PC-3 (cell line): ENCODE data around the gene SCUBE3. TPM values are rescaled to one million over a fixed set of nuclear protein-coding genes. Genes with fewer than 3 reads are reported as not detected.

Source experiments
- ATAC-seq: fragments of 200-7000 bp; cut with Tn5 transposase; 2 replicates; pipeline ENCODE4 v1.9.1; 2020; ENCODE audit warnings: mild to moderate bottlenecking, moderate library complexity
- BruUV-seq: library from RNA; stranded (reverse); fragments of 400-500 nt; replicated peaks from 2 replicates; lab custom pipeline; 2021; lab: Mats Ljungman, UMichigan
- CTCF ChIA-PET: fragments of 300-600 bp; sonication (Branson Sonifier 250); formaldehyde crosslinking; loops from one replicate; lab custom pipeline; 2022; ENCODE audit warnings: antibody characterized with exemption; lab: Charles Lee
- POLR2A ChIA-PET: fragments of 300-600 bp; sonication (Branson Sonifier 250); formaldehyde crosslinking; loops from one replicate; lab custom pipeline; 2022; ENCODE audit warnings: antibody characterized with exemption; ENCODE audit not compliant: unreplicated experiment; lab: Charles Lee
- DNase-seq: peaks from one replicate; pipeline ENCODE4 v3.0.0-alpha.2; 2015
- H2AFZ ChIP-seq: fragments of 300-600 bp; sonication (generic); 2 replicates; pipeline ENCODE4 v1.6.0; 2016; ENCODE audit warnings: antibody characterized with exemption, low read length
- H3F3A ChIP-seq: fragments of 300-600 bp; sonication (generic); one replicate; pipeline ENCODE4 v1.6.0; 2017; ENCODE audit warnings: antibody characterized with exemption, low read length, control low read depth, mild to moderate bottlenecking; ENCODE audit not compliant: unreplicated experiment
- H3K27ac ChIP-seq: fragments of 300-600 bp; sonication (generic); 2 replicates; pipeline ENCODE4 v1.5.1; 2016; ENCODE audit warnings: mild to moderate bottlenecking, low read length
- H3K27me3 ChIP-seq: fragments of 300-600 bp; sonication (generic); 2 replicates; pipeline ENCODE4 v1.6.1; 2016; ENCODE audit warnings: low read length, mixed read lengths
- H3K36me3 ChIP-seq: fragments of 300-600 bp; sonication (generic); 2 replicates; pipeline ENCODE4 v1.6.1; 2016; ENCODE audit warnings: low read depth, mixed run types, low read length, mixed read lengths
- H3K4me1 ChIP-seq: fragments of 300-600 bp; sonication (generic); 2 replicates; pipeline ENCODE4 v1.5.1; 2016; ENCODE audit warnings: low read length; ENCODE audit not compliant: insufficient read depth
- H3K4me2 ChIP-seq: fragments of 300-600 bp; sonication (generic); 2 replicates; pipeline ENCODE4 v1.6.0; 2016; ENCODE audit warnings: low read length
- H3K4me3 ChIP-seq: fragments of 300-600 bp; sonication (generic); 2 replicates; pipeline ENCODE4 v1.5.1; 2016; ENCODE audit warnings: mild to moderate bottlenecking, low read length, mixed read lengths
- H3K79me2 ChIP-seq: fragments of 300-600 bp; sonication (generic); 2 replicates; pipeline ENCODE4 v1.6.1; 2017; ENCODE audit warnings: low read length, mixed read lengths
- H3K9ac ChIP-seq: fragments of 300-600 bp; sonication (generic); 2 replicates; pipeline ENCODE4 v1.6.0; 2016; ENCODE audit warnings: mild to moderate bottlenecking, low read length
- H3K9me2 ChIP-seq: fragments of 300-600 bp; sonication (generic); replicated peaks from 2 replicates; pipeline ENCODE4 v1.6.1; 2016; ENCODE audit warnings: mixed run types, low read length, mixed read lengths
- H3K9me3 ChIP-seq: fragments of 300-600 bp; sonication (generic); 2 replicates; pipeline ENCODE4 v1.6.1; 2016; ENCODE audit warnings: low read length, mixed read lengths
- H4K20me1 ChIP-seq: fragments of 300-600 bp; sonication (generic); 2 replicates; pipeline ENCODE4 v1.6.1; 2016; ENCODE audit warnings: low read length, mixed read lengths
- CTCF ChIP-seq: fragments of 300-600 bp; sonication (generic); conservative IDR thresholded peaks from 2 replicates; pipeline ENCODE4 v1.5.1; 2017; ENCODE audit warnings: antibody characterized with exemption, low read depth, mild to moderate bottlenecking, low read length
- EZH2 ChIP-seq: fragments of 300-600 bp; sonication (generic); IDR thresholded peaks from one replicate; pipeline ENCODE4 v1.6.1; 2017; ENCODE audit warnings: antibody characterized with exemption, mild to moderate bottlenecking, low read length; ENCODE audit not compliant: unreplicated experiment
- EZH2phosphoT487 ChIP-seq: fragments of 300-600 bp; sonication (generic); IDR thresholded peaks from 2 replicates; pipeline ENCODE4 v1.6.1; 2018; ENCODE audit warnings: mild to moderate bottlenecking, antibody characterized with exemption, low read length, borderline replicate concordance
- intact Hi-C: fragments of 100-400 bp; cut with micrococcal nuclease; formaldehyde crosslinking; loops from 2 replicates; pipeline ENCODE4 v1.9.0; 2023
- total RNA-seq: library from RNA; depleted of rRNA; stranded (reverse); fragments of >200 nt; gene quantifications from 2 replicates; pipeline ENCODE4 v1.2.3, GENCODE V29; 2014

Gene SCUBE3
- total RNA-seq, 1 experiment from 2014 or later = 1.5 TPM

DNA sequence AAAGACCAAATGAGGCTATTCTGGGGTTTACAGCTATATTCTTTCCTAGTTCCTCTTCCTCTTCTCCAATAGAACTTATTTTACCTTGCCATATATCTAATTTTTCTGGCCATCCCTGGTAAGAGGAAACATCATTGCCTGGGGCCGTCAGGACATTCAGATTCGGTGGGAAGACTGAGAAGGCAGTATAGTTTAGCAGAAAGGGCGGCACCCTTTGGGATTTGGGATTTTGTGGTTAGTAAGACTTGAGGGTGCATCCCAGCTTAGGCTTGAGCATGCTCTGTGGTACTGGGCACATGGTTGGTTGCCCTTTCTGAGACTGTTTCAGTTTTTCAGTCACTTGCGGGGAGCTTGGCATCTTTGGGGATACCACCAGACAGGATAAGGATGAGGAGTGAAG, 21.1 kb downstream of the SCUBE3 start:
- ATAC-seq = no peak
- Histone ChIP-seq H3K4me2 (no peak overlapping the region), H2AFZ (no peak overlapping the region), H4K20me1 (no peaks in the 10 kb centered on the region), H3K4me1 (no peaks in the 10 kb centered on the region), H3K4me3 (no peak overlapping the region), H3K27me3 (no peaks in the 10 kb centered on the region), H3K27ac (no peak overlapping the region), H3K36me3 (no peaks in the 10 kb centered on the region), H3K79me2 (no peaks in the 10 kb centered on the region), H3K9me3 (peaks cover 8% of the 10 kb centered on the region; the same call in 1 of the 2 replicates), H3K9me2 (no peaks in the 10 kb centered on the region), H3K9ac (no peak overlapping the region), H3F3A (no peaks in the 10 kb centered on the region)
- CTCF ChIA-PET = no interaction called here
- DNase-seq = no peak
- no TSS peak for BruUV-seq
- no peak for TF ChIP-seq EZH2phosphoT487
- no peak for TF ChIP-seq CTCF
- no peak for TF ChIP-seq EZH2
- POLR2A ChIA-PET = no interaction called here
- intact Hi-C loops = no loop called here

DNA sequence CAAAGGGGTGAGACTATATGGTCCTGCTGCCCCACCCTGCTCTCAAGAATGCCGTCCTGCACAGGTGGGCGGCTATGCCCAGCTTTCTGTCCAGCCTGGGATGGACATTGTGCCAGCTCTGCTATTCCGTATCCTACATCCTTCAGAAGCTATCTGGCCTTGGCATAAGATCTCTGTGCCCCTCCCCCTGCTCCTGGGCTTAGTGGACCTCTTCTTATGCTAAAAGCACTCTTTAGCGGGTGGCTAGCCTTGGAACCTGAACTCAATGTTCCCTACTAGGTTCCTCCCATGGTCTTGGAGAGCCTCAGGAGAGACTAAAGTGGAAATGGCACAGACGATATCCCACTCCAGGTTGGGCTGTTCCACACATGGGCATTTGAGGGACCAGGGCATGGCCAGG, 22.5 kb downstream of the SCUBE3 start:
- no peak overlapping the region for H3K27ac ChIP-seq
- TF ChIP-seq EZH2phosphoT487 = no peak
- TF ChIP-seq EZH2 = no peak
- TF ChIP-seq CTCF = no peak
- no peak overlapping the region for H2AFZ ChIP-seq
- H3K36me3 ChIP-seq = no peaks in the 10 kb centered on the region; the same call in 1 of the 2 replicates
- no peak overlapping the region for H3K4me2 ChIP-seq
- no peak overlapping the region for H3K4me3 ChIP-seq
- no peaks in the 10 kb centered on the region for H3K79me2 ChIP-seq
- no peaks in the 10 kb centered on the region for H3K27me3 ChIP-seq
- peaks cover 8% of the 10 kb centered on the region; the same call in 1 of the 2 replicates for H3K9me3 ChIP-seq
- intact Hi-C loops = no loop called here
- ChIA-PET CTCF (no interaction called here), POLR2A (no interaction called here)
- H3K9ac ChIP-seq = no peak overlapping the region
- H4K20me1 ChIP-seq = no peaks in the 10 kb centered on the region
- no peaks in the 10 kb centered on the region for H3K9me2 ChIP-seq
- H3K4me1 ChIP-seq = no peaks in the 10 kb centered on the region
- DNase-seq = no peak
- BruUV-seq = no TSS peak
- ATAC-seq = no peak
- H3F3A ChIP-seq = no peaks in the 10 kb centered on the region

GRCh38 chr6:35237476-35237875, 23.7 kb downstream of the SCUBE3 start:
- DNase-seq = no peak
- no peaks in the 10 kb centered on the region for H3F3A ChIP-seq
- no peak for ATAC-seq
- no peaks in the 10 kb centered on the region for H3K4me1 ChIP-seq
- ChIA-PET CTCF (no interaction called here), POLR2A (no interaction called here)
- no peak overlapping the region for H3K27ac ChIP-seq
- H3K4me2 ChIP-seq = no peak overlapping the region
- no peaks in the 10 kb centered on the region for H3K27me3 ChIP-seq
- TF ChIP-seq CTCF = no peak
- no peak for TF ChIP-seq EZH2
- TF ChIP-seq EZH2phosphoT487 = no peak
- H3K9ac ChIP-seq = no peak overlapping the region
- no peaks in the 10 kb centered on the region for H4K20me1 ChIP-seq
- no peaks in the 10 kb centered on the region for H3K79me2 ChIP-seq
- H3K36me3 ChIP-seq = no peaks in the 10 kb centered on the region; the same call in 1 of the 2 replicates
- peaks cover 8% of the 10 kb centered on the region; the same call in 1 of the 2 replicates for H3K9me3 ChIP-seq
- H2AFZ ChIP-seq = no peak overlapping the region
- no TSS peak for BruUV-seq
- intact Hi-C loops = no loop called here
- H3K9me2 ChIP-seq = no peaks in the 10 kb centered on the region
- no peak overlapping the region for H3K4me3 ChIP-seq
